HG02970 (cell line): ENCODE results near the gene FAM200B.
"Not testable (repeated sequence)": the region's sequence is repeated elsewhere in the genome, so short reads cannot be mapped to it uniquely, and the experiment has no call there.

ENCODE experiments used
- ATAC-seq: cut with Tn5 transposase; IDR thresholded peaks from one replicate; pipeline ENCODE4 v1.9.1; 2021; ENCODE audit warnings: mild to moderate bottlenecking, moderate library complexity, moderate number of reproducible peaks; ENCODE audit not compliant: unreplicated experiment, low FRiP score

FAM200B gene

DNA sequence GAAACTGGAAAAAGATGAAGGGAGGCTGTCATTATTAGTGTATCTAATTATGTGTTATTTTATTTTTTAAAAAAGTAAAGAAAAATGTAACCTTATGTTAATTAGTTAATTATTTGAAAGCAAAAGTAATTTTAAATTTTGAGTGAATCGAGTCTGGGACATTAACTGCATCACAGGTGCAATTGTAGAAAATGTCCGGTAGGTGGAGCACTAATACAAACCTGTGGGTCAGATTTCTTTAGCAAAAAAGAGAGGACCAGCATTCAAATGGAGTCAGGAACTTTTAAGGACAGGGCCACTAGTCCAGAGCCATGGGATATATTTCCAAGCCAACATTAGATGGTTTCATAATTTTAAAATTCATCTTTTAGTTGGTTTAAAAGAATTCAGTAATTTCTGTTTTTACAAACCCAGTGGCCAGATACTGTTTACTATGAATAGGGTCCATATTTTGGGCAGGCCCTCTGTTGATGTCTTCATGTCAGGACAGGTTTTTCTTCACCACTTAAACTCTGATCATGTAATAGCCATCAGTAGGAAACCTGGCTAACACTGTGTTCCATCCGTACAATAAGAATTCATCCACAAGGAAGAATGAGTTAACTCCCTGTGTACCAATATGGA is 48.4 kb downstream of the FAM200B start:
- ATAC-seq = no peak

DNA sequence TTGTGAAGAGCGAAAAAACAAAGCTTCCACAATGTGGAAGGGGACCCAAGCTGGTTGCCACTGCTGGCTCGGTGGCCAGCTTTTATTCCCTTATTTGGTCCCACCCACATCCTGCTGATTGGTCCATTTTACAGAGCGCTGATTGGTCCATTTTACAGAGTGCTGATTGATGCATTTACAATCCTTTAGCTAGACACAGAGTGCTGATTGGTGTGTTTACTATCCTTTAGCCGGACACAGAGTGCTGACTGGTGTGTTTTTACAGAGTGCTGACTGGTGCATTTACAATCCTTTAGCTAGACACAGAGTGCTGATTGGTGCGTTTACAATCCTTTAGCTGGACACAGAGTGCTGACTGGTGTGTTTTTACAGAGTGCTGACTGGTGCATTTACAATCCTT is 51.4 kb downstream of the FAM200B start:
- ATAC-seq = not testable (repeated sequence)

DNA sequence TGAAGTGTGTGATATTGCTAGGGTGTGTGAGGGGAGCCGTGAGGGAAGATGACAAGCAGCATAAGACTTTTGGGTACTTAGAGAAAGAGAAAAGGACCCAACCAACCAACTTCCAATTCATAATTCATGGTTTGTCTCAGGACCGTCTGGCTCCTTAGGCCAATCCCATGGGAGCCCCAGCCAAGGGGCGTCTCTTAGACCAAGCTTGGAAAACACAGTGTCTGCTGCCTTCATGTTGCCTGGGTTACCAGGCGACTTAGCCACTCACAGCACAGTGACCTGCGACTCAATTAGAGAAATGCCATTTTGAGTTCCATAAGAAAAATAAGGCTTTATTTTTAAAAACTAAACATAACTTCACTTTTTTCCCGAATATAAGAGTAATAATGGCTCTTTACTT is 53.9 kb downstream of the FAM200B start:
- no peak for ATAC-seq

DNA sequence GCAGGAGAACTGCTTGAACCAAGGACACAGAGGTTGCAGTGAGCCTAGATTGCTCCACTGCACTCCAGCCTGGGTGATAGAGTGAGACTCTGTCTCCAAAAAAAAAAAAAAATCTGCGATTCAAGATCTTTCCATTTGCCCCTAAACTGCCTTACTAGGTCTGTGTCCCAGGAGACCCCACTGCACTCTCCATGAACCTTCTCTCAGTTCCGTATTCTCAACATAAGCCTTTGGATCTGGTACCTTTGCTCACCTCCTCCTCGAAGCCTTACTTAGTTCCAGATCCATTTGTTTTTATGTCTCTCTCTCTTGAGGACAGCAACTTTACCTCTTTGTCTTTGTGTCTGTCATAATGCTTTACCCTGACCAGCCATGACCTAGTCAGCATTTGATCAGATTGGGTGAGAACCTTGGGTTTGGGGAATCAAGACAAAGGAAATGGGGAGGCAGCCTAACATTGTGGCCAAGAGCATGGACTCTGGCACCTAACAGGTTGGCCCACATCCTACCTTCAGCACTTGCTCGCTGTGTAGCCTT is 55.0 kb downstream of the FAM200B start:
- ATAC-seq = no peak

DNA sequence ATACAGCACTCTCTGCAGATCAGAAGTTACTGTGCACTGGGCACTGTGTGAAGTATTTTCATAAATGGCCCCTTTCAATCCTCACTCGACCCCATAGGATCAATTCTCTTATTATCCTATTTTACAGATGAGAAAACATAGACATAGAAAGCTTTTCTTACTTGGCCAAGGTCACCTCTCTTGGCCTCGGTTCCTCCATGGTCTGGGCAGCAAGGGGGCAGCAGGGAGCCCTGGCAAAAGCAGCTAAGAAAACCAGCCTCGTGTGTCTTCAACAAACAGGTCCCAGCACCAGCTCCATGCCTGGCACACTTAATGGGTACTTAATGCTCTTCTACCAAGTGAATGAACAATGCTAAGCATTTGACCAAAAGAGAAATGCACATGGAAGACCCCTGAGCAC is 55.6 kb downstream of the FAM200B start:
- ATAC-seq = no peak

DNA sequence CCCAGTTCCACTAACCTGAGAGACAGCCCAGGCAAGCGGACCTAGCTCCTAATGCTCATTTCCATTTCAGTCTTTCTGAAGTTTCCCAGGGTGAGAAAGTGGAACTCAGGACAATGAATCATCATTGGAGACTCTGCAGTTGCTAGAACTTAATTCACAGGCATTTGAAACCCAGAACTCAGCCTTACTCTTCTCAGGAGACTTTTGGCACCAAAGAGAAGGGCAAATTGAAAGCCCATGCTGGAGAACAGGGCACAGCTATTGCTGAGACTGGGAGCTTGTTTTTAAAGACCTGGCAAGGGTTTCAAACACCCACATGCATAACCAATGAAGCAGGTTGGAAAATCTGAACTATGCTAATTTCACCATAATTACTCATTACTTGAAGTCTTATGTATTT is 57.2 kb downstream of the FAM200B start:
- ATAC-seq = no peak
